AG08395 (cell line): ENCODE results near the gene NPFFR1.

ENCODE experiments used
- DNase-seq: peaks from one replicate; pipeline ENCODE4 v3.0.0; 2012; ENCODE audit warnings: mixed read lengths, low spot score

Gene NPFFR1

GRCh38 chr10:70283445-70284399 lies at the start of gene NPFFR1:
Gene NPFFR1, minus strand, starts transcription at chr10:70284004. Its CDS starts 328 bp downstream, at chr10:70283676.
- DNase-seq: no peak

GRCh38 chr10:70333268-70333667 lies 49.5 kb upstream of the NPFFR1 start:
- no peak for DNase-seq

GRCh38 chr10:70331486-70332268 lies 47.9 kb upstream of the NPFFR1 start:
- DNase-seq: peak; percentile 92

DNA sequence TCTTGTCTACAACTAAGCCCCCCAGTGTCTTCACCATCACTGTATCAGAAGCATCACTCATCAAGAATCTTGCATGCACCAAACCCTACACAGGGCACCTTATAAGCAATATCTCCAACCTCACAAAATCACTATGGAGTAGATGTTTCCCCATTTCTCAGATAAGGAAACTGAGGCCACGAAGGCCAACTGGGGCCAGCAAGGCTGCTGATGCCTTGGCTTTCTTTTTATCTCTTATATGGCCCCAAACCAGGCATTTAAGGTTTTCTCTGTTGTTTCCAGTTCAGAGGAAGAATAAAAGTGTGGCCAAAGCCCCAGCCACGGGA lies 47.3 kb upstream of the NPFFR1 start:
- no peak for DNase-seq

DNA sequence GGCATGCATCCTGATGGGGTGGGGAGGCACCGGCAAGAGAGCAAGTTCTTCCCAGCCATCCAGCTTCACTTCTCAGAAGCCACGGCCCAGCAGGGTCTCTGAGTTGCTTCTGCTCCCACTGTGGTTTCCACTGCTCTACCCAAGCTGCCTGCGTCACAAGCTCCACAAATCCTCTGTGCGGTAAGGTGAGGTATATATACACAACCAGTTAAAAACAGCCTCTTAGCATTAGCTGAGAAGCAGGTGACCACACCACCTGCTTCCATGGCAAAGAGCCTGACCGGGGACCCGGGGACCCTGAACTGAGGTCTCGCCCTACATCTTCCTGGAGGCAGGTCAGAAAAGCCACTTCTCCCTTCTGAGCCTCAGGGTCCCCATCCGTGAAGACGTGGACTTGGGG lies 46.9 kb upstream of the NPFFR1 start:
- DNase-seq: no peak

GRCh38 chr10:70328967-70329366 lies 45.2 kb upstream of the NPFFR1 start:
- peak; percentile 25 for DNase-seq

DNA sequence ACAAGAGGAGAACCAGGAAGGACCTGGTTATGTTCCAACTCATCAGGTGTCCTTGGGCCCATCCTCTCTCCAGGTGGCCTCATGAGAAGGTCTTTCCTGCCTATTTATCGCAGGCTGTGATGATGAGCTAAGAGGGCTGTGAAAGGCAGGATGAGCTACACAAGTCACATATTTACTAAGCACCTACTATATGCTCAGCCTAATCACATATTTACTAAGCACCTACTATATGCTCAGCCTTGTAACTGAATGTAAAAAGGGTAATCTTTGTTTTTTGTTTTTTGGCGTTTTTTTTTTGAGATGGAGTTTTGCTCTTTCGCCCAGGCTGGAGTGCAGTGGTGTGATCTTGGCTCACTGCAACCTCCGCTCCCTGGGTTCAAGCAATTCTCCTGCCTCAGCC lies 44.2 kb upstream of the NPFFR1 start:
- no peak for DNase-seq

DNA sequence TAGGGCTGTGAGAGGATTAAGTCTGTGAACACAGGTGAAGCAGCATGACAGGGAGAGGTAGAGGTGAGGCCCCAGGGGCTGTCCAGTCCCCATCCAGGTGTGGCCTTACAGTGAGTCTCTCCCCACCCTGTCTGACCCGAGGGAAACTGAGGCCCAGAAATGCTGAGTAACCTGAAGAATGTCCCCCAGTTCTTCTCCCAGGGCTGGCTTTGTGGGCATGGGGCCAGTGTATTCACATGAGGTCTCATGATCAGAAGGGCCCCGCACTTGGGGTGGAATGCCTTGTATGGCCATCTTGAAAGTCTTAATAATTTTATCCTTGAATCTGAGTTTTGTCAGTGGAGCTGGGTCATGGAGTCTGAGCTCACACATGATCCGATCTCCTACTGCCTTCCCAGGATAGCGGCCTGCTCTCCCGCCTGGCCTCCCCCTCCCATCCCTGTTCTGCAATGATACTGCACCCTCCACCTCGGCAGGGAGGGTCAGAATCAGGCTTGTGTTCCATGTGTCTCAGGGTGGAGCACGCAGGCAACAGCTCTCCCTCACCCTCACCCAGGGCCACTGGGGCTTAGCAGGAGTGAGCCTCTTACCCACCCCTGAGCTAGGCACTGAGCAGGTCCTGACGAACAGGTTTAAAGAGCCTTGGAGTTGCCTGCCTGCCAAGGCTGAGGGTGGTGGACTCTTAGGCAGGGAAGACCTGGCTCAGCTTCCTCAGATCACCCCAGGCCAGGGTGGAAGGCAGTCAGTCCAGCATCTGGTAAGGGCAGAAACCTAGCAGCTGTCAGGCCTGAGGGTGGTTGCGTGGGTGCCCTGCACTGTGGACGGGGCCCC lies 41.4 kb upstream of the NPFFR1 start:
- no peak for DNase-seq

DNA sequence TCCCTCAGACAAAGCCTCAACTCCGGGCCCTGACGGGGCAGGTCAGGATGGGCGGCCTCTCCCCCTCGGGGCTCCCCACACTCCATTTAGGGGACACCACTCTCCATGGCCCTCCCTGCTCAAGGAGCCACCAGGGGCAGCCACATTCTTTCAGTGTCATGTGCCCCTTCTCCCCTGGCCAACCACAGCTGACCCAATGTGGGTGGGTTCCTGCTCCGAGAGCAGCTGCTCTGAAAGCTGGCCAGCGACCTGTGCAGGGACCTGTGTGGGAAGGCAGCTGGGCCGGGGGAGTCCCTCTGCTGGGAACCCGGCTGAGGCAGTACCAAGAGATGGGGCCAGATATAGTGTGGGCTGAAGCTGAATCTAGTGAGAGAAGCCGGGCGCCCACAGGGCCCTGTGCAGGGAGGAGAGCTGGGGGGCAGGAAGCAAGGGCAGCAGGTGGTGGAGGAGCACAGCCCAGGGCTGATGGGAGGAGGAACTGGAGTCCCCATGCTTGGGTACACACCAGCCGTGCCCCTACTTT lies 40.6 kb upstream of the NPFFR1 start:
- no peak for DNase-seq

DNA sequence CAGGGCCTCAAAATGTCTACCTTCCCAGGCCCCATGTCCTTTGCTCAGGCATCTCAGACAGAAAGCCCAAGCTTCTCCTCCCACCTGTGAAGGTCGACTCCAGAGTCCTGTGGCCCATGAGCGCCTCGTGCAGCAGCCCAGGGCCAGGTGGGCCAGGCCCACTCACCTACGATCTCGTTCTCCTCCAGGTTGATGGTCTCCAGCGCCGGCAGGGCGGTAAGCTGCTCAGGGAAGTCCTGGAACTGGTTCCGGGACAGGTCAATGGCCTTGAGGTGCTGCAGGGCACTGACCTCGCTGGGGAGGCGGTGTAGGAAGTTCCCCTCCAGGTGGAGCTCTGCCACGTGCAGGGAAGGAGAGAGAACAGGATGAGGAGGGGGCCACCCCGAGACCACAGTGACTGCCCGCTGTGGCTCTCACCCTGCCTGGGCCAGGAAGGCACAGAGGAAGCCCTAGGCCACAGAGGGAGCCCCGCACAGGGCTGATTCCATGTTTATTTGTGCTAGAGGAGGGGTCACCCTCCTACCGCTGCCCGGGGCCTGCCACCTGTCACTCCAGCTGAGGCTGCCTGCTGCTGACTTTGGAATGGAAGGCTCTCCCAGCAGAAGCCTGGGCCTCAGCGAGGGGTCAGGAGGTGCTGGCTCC lies 40.0 kb upstream of the NPFFR1 start:
- no peak for DNase-seq

DNA sequence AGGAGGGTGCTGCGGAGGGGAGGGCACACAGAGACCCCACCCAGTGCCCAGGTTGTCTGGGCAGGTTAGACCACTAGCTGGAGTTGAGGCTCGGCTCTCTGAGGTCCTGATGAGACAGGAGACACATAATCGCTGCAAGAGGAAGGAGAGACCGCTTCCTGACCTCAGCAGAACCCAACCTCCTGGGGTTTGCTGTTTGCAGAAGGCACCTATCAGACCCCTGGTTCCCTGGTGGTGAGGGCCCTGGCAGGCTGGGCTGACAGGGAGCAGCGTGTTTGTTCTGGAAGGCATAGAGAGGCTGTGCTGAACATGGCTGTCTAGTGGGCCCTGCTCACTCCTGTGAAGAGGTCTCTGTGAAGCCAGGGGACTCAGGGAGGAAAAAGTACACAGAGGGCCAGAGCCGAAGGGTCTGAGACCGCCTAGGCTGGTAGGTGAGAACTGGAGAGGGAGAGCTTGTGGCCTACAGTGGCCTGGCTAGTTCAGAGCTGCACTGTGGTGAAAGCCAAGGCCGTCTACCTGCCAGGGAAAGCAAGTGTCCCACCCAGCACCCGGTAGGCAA lies 39.4 kb upstream of the NPFFR1 start:
- DNase-seq: no peak

DNA sequence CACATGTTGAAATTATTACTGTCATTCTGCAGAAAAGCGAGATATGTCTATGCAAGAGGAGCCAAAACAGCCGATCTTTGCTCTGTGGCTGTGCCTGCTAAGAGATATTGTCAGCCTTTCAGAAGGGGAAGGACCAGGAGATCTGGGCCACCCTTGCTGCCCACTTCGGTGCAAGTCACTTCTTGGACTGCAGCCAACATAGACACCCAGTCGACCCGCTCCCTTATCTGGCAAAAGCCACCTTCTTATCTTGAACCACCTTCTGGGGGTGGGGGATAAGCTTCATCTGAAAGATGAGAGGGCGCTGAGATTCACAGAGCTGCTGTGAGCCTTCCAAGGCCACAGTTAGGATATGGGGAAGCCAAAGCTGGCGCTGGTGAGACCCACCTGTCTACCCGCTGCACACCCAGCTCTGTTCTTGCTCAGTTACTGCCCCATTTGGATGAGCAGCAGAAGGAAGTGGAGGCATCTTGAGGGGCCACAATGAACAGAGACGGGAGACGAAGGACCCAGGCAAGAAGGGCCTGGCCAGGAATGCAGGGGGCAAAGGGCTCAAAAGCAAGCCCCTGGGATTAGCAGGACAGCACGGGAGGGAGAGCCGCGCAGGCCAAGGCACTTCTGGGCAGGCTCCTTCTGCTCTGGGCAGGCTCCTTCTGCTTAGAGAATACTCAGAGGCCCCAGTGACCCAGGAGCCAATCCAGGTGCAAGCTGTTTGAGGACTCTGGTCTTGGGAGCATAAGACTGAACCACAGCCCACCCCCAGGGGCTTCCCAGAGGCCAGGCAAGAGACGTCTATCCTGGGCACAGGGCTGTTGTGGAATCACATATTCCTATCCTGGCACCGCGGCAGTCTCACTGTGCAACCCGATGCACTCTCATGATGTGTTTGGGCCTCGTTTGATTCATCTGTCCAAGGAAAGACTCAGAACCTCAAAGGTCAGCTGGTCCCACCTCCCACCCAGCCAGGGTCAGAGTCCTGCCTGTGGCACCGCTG lies 38.4 kb upstream of the NPFFR1 start:
- no peak for DNase-seq

DNA sequence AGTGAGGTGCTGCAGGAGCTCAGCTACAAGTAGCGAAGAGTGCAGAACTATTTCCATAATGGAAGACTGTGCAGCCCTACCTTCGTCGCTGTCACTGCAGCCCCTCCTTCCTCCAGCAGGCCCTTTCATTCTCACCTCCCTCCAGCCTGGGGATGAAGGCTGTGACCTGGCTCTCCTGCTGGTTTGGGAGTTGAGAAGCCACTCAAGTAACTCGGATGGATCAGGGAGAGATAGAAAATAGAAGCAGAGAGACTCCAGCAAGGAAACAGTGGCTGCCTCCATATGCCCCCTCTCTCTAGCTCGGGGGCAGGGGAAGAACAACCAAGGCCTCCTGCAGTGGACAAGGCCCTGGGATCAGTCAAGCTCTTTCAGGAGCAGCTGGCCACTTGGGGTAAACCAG lies 37.4 kb upstream of the NPFFR1 start:
- no peak for DNase-seq

GRCh38 chr10:70320751-70321150 lies 36.9 kb upstream of the NPFFR1 start:
- peak; percentile 64 for DNase-seq

GRCh38 chr10:70319824-70320223 lies 36.0 kb upstream of the NPFFR1 start:
- DNase-seq: no peak

- no peak for DNase-seq
These were observed 35.4 kb upstream of the NPFFR1 start for GRCh38 chr10:70319183-70319582.

DNA sequence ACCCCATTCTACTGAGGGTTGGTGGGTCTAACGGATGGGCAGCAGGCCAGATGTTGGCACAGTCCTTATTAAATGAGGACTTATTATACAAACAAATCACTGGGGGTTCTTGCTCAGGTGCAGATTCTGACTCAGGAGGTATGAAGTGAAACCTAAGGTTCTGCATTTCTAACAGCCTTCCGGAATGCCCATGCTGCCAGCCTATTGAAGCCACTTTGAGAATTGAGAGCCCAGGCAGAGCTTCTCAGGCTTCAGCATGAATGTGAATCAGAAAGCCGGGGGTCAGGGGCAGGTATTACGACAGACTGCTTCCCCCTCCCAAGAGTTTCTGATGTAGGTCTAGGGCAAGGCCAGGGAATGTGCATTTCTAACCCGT lies 34.1 kb upstream of the NPFFR1 start:
- no peak for DNase-seq

DNA sequence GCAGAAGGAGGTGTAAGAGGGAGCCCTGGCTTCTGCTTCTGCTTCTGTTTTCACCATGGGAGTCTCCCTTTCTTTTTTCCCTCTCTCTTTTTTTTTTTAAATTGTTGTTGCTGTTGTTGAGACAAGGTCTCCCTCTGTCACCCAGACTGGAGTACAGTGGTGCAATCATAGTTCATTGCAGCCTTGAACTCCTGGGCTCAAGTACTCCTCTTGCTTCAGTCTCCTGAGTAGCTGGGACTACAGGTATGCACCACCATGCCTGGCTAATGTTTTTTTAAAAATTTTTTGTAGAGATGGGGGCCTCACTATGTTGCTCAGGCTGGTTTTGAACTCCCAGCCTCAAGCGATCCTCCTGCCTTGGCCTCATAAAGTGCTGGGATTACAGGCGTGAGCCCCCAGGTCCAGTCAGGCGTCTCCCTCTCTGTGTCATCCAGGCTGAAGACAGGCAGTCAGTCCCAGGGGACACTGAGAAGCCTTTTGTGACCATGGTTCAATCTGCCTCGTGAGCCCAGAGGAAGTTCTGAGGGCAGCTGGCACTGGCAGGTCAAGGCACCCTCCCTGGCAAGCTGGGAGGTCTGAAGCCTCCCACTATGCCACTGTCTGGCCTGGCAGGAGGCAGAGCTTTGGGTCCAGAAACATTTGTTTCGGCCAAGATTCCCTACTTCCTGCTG lies 33.6 kb upstream of the NPFFR1 start:
- no peak for DNase-seq

GRCh38 chr10:70315815-70316214 lies 32.0 kb upstream of the NPFFR1 start:
- DNase-seq: no peak
